Osteocyte (in vitro differentiated cells): ENCODE results near the gene BPIFB6. TPM values are rescaled to one million over a fixed set of nuclear protein-coding genes. Genes with fewer than 3 reads are reported as not detected.

Source experiments
- DNase-seq: peaks from one replicate; pipeline ENCODE4 v3.0.0; 2021; ENCODE audit warnings: mixed read lengths; ENCODE audit not compliant: unreplicated experiment; ENCODE audit errors: extremely low spot score
- H3K27ac Mint-ChIP-seq: one replicate; pipeline ENCODE4 v1.8.0; 2021; ENCODE audit warnings: mild to moderate bottlenecking, mixed read lengths; ENCODE audit not compliant: unreplicated experiment
- H3K27me3 Mint-ChIP-seq: one replicate; pipeline ENCODE4 v1.8.0; 2021; ENCODE audit warnings: mixed read lengths; ENCODE audit not compliant: unreplicated experiment
- H3K36me3 Mint-ChIP-seq: one replicate; pipeline ENCODE4 v1.8.0; 2021; ENCODE audit warnings: mixed read lengths; ENCODE audit not compliant: unreplicated experiment
- H3K4me1 Mint-ChIP-seq: one replicate; pipeline ENCODE4 v1.8.0; 2021; ENCODE audit warnings: mixed read lengths; ENCODE audit not compliant: unreplicated experiment
- H3K4me3 Mint-ChIP-seq: one replicate; pipeline ENCODE4 v1.8.0; 2021; ENCODE audit warnings: mild to moderate bottlenecking, moderate library complexity, mixed read lengths; ENCODE audit not compliant: unreplicated experiment
- H3K9me3 Mint-ChIP-seq: one replicate; pipeline ENCODE4 v1.8.0; 2021; ENCODE audit warnings: mixed read lengths; ENCODE audit not compliant: unreplicated experiment
- total RNA-seq: library from RNA; stranded (reverse); gene quantifications from 2 replicates; pipeline ENCODE4 v1.2.1, GENCODE V29; 2021
- TF ChIP-seq, protein P1 (sequence below): fragments of 200-600 bp; sonication (generic); IDR thresholded peaks from 2 replicates; pipeline ENCODE4 v1.5.0; 2021; ENCODE audit warnings: antibody characterized with exemption, mild to moderate bottlenecking, moderate library complexity

The BPIFB6 gene
- total RNA-seq, 1 donor from 2014 or later = not detected

DNA sequence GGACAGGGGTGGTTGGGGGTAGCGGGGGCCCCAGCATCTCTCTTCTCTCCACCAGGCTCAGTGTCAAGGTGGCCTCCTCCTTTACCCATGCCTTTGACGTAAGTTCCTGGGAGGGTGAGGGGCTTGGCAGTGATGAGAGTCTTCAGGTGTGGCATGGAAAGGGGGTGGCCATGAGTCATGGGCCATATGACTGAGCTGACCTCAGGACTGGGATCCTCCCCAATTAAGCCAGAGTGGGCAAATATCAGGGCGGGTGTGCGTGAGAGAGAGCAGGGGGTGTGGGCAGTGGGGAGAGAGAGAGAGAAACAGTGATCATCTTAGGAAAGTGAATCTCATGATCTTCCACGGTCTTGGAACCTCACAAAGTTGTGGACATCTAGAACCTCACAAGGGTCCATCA, 39.8 kb downstream of the BPIFB6 start:
- Mint-ChIP-seq H3K27ac (no peak overlapping the region), H3K4me3 (no peak overlapping the region), H3K27me3 (peaks cover 6% of the 10 kb centered on the region), H3K4me1 (no peaks in the 10 kb centered on the region), H3K36me3 (no peaks in the 10 kb centered on the region), H3K9me3 (no peaks in the 10 kb centered on the region)
- DNase-seq = no peak
- TF ChIP-seq, protein P1, sequence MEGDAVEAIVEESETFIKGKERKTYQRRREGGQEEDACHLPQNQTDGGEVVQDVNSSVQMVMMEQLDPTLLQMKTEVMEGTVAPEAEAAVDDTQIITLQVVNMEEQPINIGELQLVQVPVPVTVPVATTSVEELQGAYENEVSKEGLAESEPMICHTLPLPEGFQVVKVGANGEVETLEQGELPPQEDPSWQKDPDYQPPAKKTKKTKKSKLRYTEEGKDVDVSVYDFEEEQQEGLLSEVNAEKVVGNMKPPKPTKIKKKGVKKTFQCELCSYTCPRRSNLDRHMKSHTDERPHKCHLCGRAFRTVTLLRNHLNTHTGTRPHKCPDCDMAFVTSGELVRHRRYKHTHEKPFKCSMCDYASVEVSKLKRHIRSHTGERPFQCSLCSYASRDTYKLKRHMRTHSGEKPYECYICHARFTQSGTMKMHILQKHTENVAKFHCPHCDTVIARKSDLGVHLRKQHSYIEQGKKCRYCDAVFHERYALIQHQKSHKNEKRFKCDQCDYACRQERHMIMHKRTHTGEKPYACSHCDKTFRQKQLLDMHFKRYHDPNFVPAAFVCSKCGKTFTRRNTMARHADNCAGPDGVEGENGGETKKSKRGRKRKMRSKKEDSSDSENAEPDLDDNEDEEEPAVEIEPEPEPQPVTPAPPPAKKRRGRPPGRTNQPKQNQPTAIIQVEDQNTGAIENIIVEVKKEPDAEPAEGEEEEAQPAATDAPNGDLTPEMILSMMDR = no peak

DNA sequence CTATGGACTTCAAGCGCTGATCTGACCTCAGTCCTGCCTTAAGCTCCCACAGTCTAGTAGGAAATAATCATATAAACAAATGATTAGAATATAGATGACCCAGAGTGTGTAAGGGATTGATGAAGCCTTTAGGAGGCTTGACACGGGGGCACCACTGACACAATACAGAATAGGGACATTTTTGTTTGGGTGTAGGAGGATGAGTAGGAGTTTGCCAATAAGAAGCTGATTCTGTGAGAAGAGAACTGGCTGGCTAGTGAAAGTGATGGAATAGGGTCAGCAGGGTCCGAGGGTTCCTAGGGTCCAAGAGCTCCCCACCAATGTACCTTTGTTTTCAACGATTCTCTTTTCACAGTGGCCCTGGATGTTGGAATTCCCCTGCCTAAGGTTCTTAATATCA, 40.9 kb downstream of the BPIFB6 start:
- TF ChIP-seq, protein P1 = no peak
- no peaks in the 10 kb centered on the region for H3K27me3 Mint-ChIP-seq
- no peaks in the 10 kb centered on the region for H3K36me3 Mint-ChIP-seq
- no peak for DNase-seq
- no peaks in the 10 kb centered on the region for H3K9me3 Mint-ChIP-seq
- no peaks in the 10 kb centered on the region for H3K4me1 Mint-ChIP-seq
- H3K27ac Mint-ChIP-seq = no peak overlapping the region
- no peak overlapping the region for H3K4me3 Mint-ChIP-seq

DNA sequence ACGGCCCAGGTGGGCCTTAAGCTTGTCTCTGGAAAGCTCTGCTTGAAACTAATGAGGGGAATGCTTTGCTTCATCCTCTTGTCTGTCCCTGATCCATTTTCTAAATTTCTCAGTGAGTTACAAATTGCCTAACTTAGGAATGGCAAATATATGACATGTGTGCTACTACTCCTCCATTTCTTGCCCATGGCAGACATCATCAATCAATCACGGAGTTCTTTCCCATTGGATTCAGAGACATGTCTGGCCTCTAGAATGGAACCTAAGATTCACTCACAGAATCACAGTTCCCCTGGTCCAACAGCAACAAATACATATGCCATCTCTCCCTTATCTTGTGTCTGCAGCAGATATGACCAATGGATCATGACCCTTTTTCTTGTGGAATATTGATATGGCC, 41.4 kb downstream of the BPIFB6 start:
- Mint-ChIP-seq H3K27ac (no peak overlapping the region), H3K36me3 (no peaks in the 10 kb centered on the region), H3K27me3 (no peaks in the 10 kb centered on the region), H3K4me1 (no peaks in the 10 kb centered on the region), H3K4me3 (no peak overlapping the region), H3K9me3 (no peaks in the 10 kb centered on the region)
- TF ChIP-seq, protein P1 = no peak
- no peak for DNase-seq

DNA sequence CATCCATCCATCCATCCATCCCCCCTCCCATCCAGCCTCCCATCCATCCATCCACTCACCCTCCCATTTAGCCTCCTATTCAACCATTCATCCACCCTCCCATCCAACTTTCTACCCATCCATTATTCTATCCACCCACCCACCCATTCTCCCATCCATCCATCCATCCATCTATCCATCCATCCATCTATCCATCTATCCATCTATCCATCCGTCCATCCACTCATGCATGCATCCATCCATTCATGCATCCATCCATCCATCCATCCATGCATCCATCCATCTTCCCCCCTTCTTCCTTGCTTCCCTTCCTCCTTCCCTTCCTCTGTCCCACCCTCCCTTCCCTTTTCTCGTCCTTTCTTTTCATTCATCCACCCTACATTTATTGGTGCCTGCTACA, 43.2 kb downstream of the BPIFB6 start:
- Mint-ChIP-seq H3K27ac (no peak overlapping the region), H3K4me1 (no peaks in the 10 kb centered on the region), H3K27me3 (no peaks in the 10 kb centered on the region), H3K36me3 (no peaks in the 10 kb centered on the region), H3K9me3 (no peaks in the 10 kb centered on the region), H3K4me3 (no peak overlapping the region)
- no peak for DNase-seq
- TF ChIP-seq, protein P1 = no peak

DNA sequence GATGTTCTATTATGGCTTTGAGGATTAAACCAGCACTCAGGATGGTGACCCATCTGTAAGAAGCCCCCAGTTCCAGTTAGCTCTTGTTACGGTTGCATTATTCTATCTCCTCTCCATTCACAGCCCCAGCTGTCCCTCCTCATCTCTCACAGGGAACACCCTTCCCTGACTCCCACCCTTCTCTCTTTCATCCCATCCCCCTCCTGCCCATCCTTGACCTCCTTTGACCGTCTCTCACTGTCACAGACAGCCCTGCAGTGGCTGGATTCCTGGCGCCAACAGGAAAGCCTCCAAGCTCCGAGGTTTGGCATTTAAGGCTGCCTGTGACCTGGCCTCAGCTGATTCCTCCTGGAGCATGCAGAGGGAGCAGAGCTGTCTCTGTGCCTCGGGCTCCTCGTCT, 43.8 kb downstream of the BPIFB6 start:
- no peaks in the 10 kb centered on the region for H3K9me3 Mint-ChIP-seq
- no peak for DNase-seq
- H3K4me3 Mint-ChIP-seq = no peak overlapping the region
- H3K4me1 Mint-ChIP-seq = no peaks in the 10 kb centered on the region
- no peaks in the 10 kb centered on the region for H3K27me3 Mint-ChIP-seq
- no peak overlapping the region for H3K27ac Mint-ChIP-seq
- TF ChIP-seq, protein P1 = no peak
- no peaks in the 10 kb centered on the region for H3K36me3 Mint-ChIP-seq
